HepG2 (cell line): ENCODE measurements around the gene NPHP4. TPM values are rescaled to one million over a fixed set of nuclear protein-coding genes. Genes with fewer than 3 reads are reported as not detected.

Experiments
- ATAC-seq: fragments of 200-7000 bp; cut with Tn5 transposase; 3 replicates; pipeline ENCODE4 v1.9.1; 2020; ENCODE audit warnings: mild to moderate bottlenecking, moderate library complexity
- BruUV-seq: library from RNA; stranded (reverse); fragments of 400-500 nt; replicated peaks from 2 replicates; lab custom pipeline; 2021; lab: Mats Ljungman, UMichigan
- CTCF ChIA-PET: fragments of 300-600 bp; formaldehyde crosslinking; extraction: SDS; loops from one replicate; lab custom pipeline; 2021; ENCODE audit warnings: low total read pairs, inconsistent platforms, low intra/inter-chr PET ratio; lab: Yijun Ruan, JAX
- POLR2A ChIA-PET: fragments of 350-600 bp; sonication (Branson Sonifier 250); formaldehyde crosslinking; loops from one replicate; lab custom pipeline; 2020; ENCODE audit warnings: antibody characterized with exemption, inconsistent platforms; lab: Yijun Ruan, JAX
- DNase-seq: peaks from one replicate; pipeline ENCODE4 v3.0.0-alpha.2; 2015; ENCODE audit warnings: low spot score
- FAIRE-seq: peaks from 3 replicates; lab custom pipeline; 2011; peaks lifted over from hg19 to GRCh38; lab: Jason Lieb, UNC
- H2AFZ ChIP-seq: one replicate; pipeline ENCODE4 v1.6.1; 2011; ENCODE audit warnings: low read length, inconsistent platforms
- H3K27ac ChIP-seq: fragments of 300-600 bp; 3 replicates; pipeline ENCODE4 v1.8.0; 2011; ENCODE audit warnings: mixed run types, mild to moderate bottlenecking, mixed read lengths, low read length, inconsistent platforms; ENCODE audit not compliant: insufficient read depth; ENCODE audit errors: extremely low read length
- H3K27me3 ChIP-seq, 2 experiments: fragments of 200-600 bp in 1 of 2; 2 replicates in 1 of 2; 3 replicates in 1 of 2; pipeline versions ENCODE4 v1.6.0 to v1.8.0; 2011; ENCODE audit warnings: low read length in 2 of 2, mild to moderate bottlenecking in 2 of 2, moderate library complexity in 2 of 2, inconsistent platforms in 1 of 2; ENCODE audit not compliant: insufficient read depth in 2 of 2, control insufficient read depth in 1 of 2
- H3K36me3 ChIP-seq, 2 experiments: fragments of 200-600 bp in 1 of 2; replicated peaks in 1 of 2; 2 replicates in 1 of 2; 3 replicates in 1 of 2; pipeline versions ENCODE4 v1.5.1 to v1.8.0; 2011; ENCODE audit warnings: low read length in 2 of 2, inconsistent platforms in 1 of 2; ENCODE audit not compliant: insufficient read depth in 2 of 2, control insufficient read depth in 1 of 2
- H3K4me1 ChIP-seq: 2 replicates; pipeline ENCODE4 v1.5.1; 2012; ENCODE audit warnings: low read length, inconsistent platforms; ENCODE audit not compliant: insufficient read depth
- H3K4me2 ChIP-seq: 2 replicates; pipeline ENCODE4 v1.6.0; 2011; ENCODE audit warnings: low read depth, low read length, inconsistent platforms
- H3K4me3 ChIP-seq, 3 experiments: fragments of 200-600 bp in 1 of 3; sonication (generic), shearing (Covaris generic) in 1 of 3; replicated peaks in 1 of 3; 2 replicates each; pipeline ENCODE4 v1.5.1; 2011 to 2016; ENCODE audit warnings: low read length in 3 of 3, inconsistent platforms in 2 of 3, low read depth in 2 of 3, mild to moderate bottlenecking in 2 of 3, control low read depth in 1 of 3, mixed read lengths in 1 of 3; ENCODE audit not compliant: insufficient read depth in 1 of 3
- H3K79me2 ChIP-seq: one replicate; pipeline ENCODE4 v1.6.1; 2011; ENCODE audit warnings: low read length, inconsistent platforms; ENCODE audit not compliant: insufficient read depth
- H3K9ac ChIP-seq: 2 replicates; pipeline ENCODE4 v1.6.0; 2011; ENCODE audit warnings: mild to moderate bottlenecking, low read depth, low read length, inconsistent platforms; ENCODE audit not compliant: insufficient read depth
- H3K9me3 ChIP-seq: 2 replicates; pipeline ENCODE4 v1.5.1; 2012; ENCODE audit warnings: mild to moderate bottlenecking, low read length
- H4K20me1 ChIP-seq: 2 replicates; pipeline ENCODE4 v1.6.0; 2011; ENCODE audit warnings: inconsistent platforms, mild to moderate bottlenecking, low read length, moderate library complexity; ENCODE audit not compliant: insufficient read depth
- BRCA1 ChIP-seq: sonication (generic); formaldehyde crosslinking; IDR thresholded peaks from 2 replicates; pipeline ENCODE4 v1.4.0; 2020; ENCODE audit warnings: missing genetic modification reagents
- DR1 ChIP-seq: sonication (generic); formaldehyde crosslinking; IDR thresholded peaks from 2 replicates; pipeline ENCODE4 v1.8.0; 2021; ENCODE audit warnings: mild to moderate bottlenecking, missing genetic modification reagents, inconsistent platforms
- ERF ChIP-seq: IDR thresholded peaks from 2 replicates; pipeline ENCODE4 v1.6.1; 2018; ENCODE audit warnings: missing biosample characterization, missing genetic modification reagents
- FOXC1 ChIP-seq: sonication (generic); formaldehyde crosslinking; IDR thresholded peaks from 2 replicates; pipeline ENCODE4 v1.8.0; 2022; ENCODE audit warnings: mild to moderate bottlenecking, missing genetic modification reagents, borderline replicate concordance
- HOXA3 ChIP-seq: sonication (generic); formaldehyde crosslinking; IDR thresholded peaks from 2 replicates; pipeline ENCODE4 v1.5.0; 2020; ENCODE audit warnings: missing genetic modification reagents
- KAT7 ChIP-seq: IDR thresholded peaks from 2 replicates; pipeline ENCODE4 v1.6.1; 2018; ENCODE audit warnings: borderline replicate concordance, missing compliant biosample characterization
- LBX2 ChIP-seq: sonication (generic); formaldehyde crosslinking; IDR thresholded peaks from 2 replicates; pipeline ENCODE4 v1.5.0; 2020; ENCODE audit warnings: missing genetic modification reagents, mild to moderate bottlenecking, borderline replicate concordance
- MYC ChIP-seq: sonication (generic); formaldehyde crosslinking; IDR thresholded peaks from 2 replicates; pipeline ENCODE4 v1.9.0; 2021; ENCODE audit warnings: missing genetic modification reagents, borderline replicate concordance
- SMYD3 ChIP-seq: sonication (generic); formaldehyde crosslinking; IDR thresholded peaks from 2 replicates; pipeline ENCODE4 v1.8.1; 2023; ENCODE audit warnings: mild to moderate bottlenecking, missing genetic modification reagents
- SP4 ChIP-seq: sonication (generic); formaldehyde crosslinking; IDR thresholded peaks from 2 replicates; pipeline ENCODE4 v1.8.1; 2023; ENCODE audit warnings: mild to moderate bottlenecking, missing genetic modification reagents
- TRIM22 ChIP-seq: fragments of 450-650 bp; IDR thresholded peaks from 2 replicates; pipeline ENCODE4 v1.6.1; 2017
- U2AF1 ChIP-seq: fragments of 200-400 bp; formaldehyde crosslinking; optimal IDR thresholded peaks from 2 replicates; pipeline ENCODE3; 2017; ENCODE audit warnings: mild to moderate bottlenecking, low read depth, low read length
- ZFP1 ChIP-seq: IDR thresholded peaks from 2 replicates; pipeline ENCODE4 v1.6.1; 2016
- ZFX ChIP-seq: sonication (generic); formaldehyde crosslinking; IDR thresholded peaks from 2 replicates; pipeline ENCODE4 v1.4.0; 2020; ENCODE audit warnings: mild to moderate bottlenecking, low read depth, missing genetic modification reagents, moderate library complexity
- ZNF569 ChIP-seq: sonication (generic); formaldehyde crosslinking; IDR thresholded peaks from 2 replicates; pipeline ENCODE4 v1.5.0; 2020; ENCODE audit warnings: mild to moderate bottlenecking, missing genetic modification reagents, moderate library complexity, borderline replicate concordance
- ZNF652 ChIP-seq: IDR thresholded peaks from 2 replicates; pipeline ENCODE4 v1.6.1; 2016; ENCODE audit warnings: low read depth, borderline replicate concordance
- ZNF670 ChIP-seq: sonication (generic); formaldehyde crosslinking; IDR thresholded peaks from 2 replicates; pipeline ENCODE4 v1.8.0; 2022; ENCODE audit warnings: mild to moderate bottlenecking, missing genetic modification reagents, borderline replicate concordance
- ZNF841 ChIP-seq: sonication (generic); formaldehyde crosslinking; IDR thresholded peaks from 2 replicates; pipeline ENCODE4 v1.8.1; 2023; ENCODE audit warnings: missing genetic modification reagents, borderline replicate concordance
- ZNF878 ChIP-seq: sonication (generic); formaldehyde crosslinking; IDR thresholded peaks from 2 replicates; pipeline ENCODE4 v1.8.1; 2023; ENCODE audit warnings: mild to moderate bottlenecking, missing genetic modification reagents, moderate library complexity
- WGBS: methylation state at CpG from one replicate; pipeline ENCODE4 v1.1.6; 2017; ENCODE audit warnings: low lambda C conversion rate; 5-methylcytosine and 5-hydroxymethylcytosine counted together
- in situ Hi-C: cut with HindIII; loops from 2 replicates; pipeline ENCODE4 v1.10.0; 2017; ENCODE audit warnings: low pct_unique_long_range_greater_than_20kb; ENCODE audit not compliant: extremely low pct_ligation_motif_present
- intact Hi-C: fragments of 100-400 bp; cut with micrococcal nuclease; formaldehyde crosslinking; loops from one replicate; pipeline ENCODE4 v1.10.0; 2022; ENCODE audit not compliant: unreplicated experiment
- polyA plus RNA-seq, 8 experiments: library from polyadenylated mRNA; depleted of rRNA in 3 of 8; stranded (reverse) in 7 of 8; unstranded in 1 of 8; fragments of >200 nt; fragmentation: Illumina TruSeq in 4 of 8; extraction: Trizol in 4 of 8; gene quantifications; 2 replicates each; pipeline versions ENCODE4 v1.2.1 to v1.2.3, GENCODE V29; 2011 to 2016; ENCODE audit warnings: low read depth in 4 of 8, missing spikeins in 1 of 8, mixed read lengths in 1 of 8; ENCODE audit not compliant: insufficient read depth in 1 of 8
- total RNA-seq, 5 experiments: library from RNA; depleted of rRNA; stranded (reverse); fragments of >200 nt; fragmentation: Illumina TruSeq; extraction: Trizol; gene quantifications; 2 replicates each; pipeline ENCODE4 v1.2.3, GENCODE V29; 2016; ENCODE audit warnings: low read depth in 1 of 5

NPHP4 gene
- total and polyA plus RNA-seq, 2 of the 13 experiments (the other 11 are each of a cell fraction or from before 2014, with no cell fraction given), result 4.4 to 6.8 TPM

GRCh38 chr1:5955479-5955977, 36.7 kb downstream of the NPHP4 start (continued):
- no peak for TF ChIP-seq ZNF670 (CRISPR knock-in tag)

- Histone ChIP-seq H3K9ac (peak overlapping the region; percentile 40), H3K4me1 (peaks cover 62% of the 10 kb centered on the region), H3K36me3 (peaks cover 5 to 24% of the 10 kb centered on the region in 2 experiments; a peak in 3 of 5 replicates), H2AFZ (no peak overlapping the region), H3K27ac (peak overlapping the region; percentile 92), H3K4me2 (peak overlapping the region; percentile 72), H4K20me1 (no peaks in the 10 kb centered on the region), H3K27me3 (no peaks in the 10 kb centered on the region), H3K79me2 (no peaks in the 10 kb centered on the region)
- in situ Hi-C loops, result no loop called here
- ATAC-seq (no peak), FAIRE-seq (no peak)
- intact Hi-C loops, result no loop called here
- CTCF ChIA-PET, result no interaction called here
- TF ChIP-seq ZNF841 (CRISPR knock-in tag), result 0 out of 2 replicates have a peak, but pooled peaks have one; percentile 39
- TF ChIP-seq MYC, result no peak
- TF ChIP-seq ZNF652, result peak; percentile 11; the same call in 1 of the 2 replicates
- no peak for TF ChIP-seq BRCA1
- TF ChIP-seq, all 625 proteins: peak for 2
- POLR2A ChIA-PET, result no interaction called here
- no peak for DNase-seq
- 74% methylated on average over 5 of the region's 5 CpGs for WGBS
- Histone ChIP-seq H3K9me3 (no peaks in the 10 kb centered on the region), H3K4me3 (no peak overlapping the region)
- BruUV-seq, result TSS peak; percentile 71
Observed at GRCh38 chr1:5954964-5955363, 37.3 kb downstream of the NPHP4 start.

- BruUV-seq, result no TSS peak
- TF ChIP-seq ERF (CRISPR knock-in tag), result no peak
- TF ChIP-seq SP4 (CRISPR knock-in tag), result no peak
- no peak for TF ChIP-seq DR1 (CRISPR knock-in tag)
- TF ChIP-seq ZNF878 (CRISPR knock-in tag), result no peak
- TF ChIP-seq ZFX (CRISPR knock-in tag), result no peak
- no peak for TF ChIP-seq KAT7
- TF ChIP-seq FOXC1 (CRISPR knock-in tag), result no peak
- no peak for TF ChIP-seq ZNF569 (CRISPR knock-in tag)
- TF ChIP-seq TRIM22, result no peak
- TF ChIP-seq LBX2 (CRISPR knock-in tag), result no peak
- no peak for TF ChIP-seq U2AF1
- no peak for TF ChIP-seq SMYD3 (CRISPR knock-in tag)
- no peak for TF ChIP-seq HOXA3 (CRISPR knock-in tag)
- TF ChIP-seq ZFP1 (CRISPR knock-in tag), result no peak
Observed at GRCh38 chr1:5953386-5953785, 38.8 kb downstream of the NPHP4 start.

More at GRCh38 chr1:5953386-5953785, 38.8 kb downstream of the NPHP4 start:
- no peak for ATAC-seq
- H3K4me3 ChIP-seq, result no peak overlapping the region
- H2AFZ ChIP-seq, result no peak overlapping the region
- peak overlapping the region; percentile 22 for H3K27ac ChIP-seq
- ChIA-PET CTCF (no interaction called here), POLR2A (no interaction called here)
- H3K79me2 ChIP-seq, result peaks cover 4% of the 10 kb centered on the region
- H3K9ac ChIP-seq, result no peak overlapping the region
- DNase-seq, result no peak
- no peaks in the 10 kb centered on the region for H3K9me3 ChIP-seq
- H3K4me1 ChIP-seq, result peaks cover 78% of the 10 kb centered on the region
- intact Hi-C loops, result no loop called here
- peaks cover 1 to 14% of the 10 kb centered on the region in 2 experiments; a peak in 2 of 5 replicates for H3K36me3 ChIP-seq
- WGBS, result 98% methylated on average over 10 of the region's 11 CpGs
- FAIRE-seq, result no peak
- H4K20me1 ChIP-seq, result no peaks in the 10 kb centered on the region
- no peak overlapping the region for H3K4me2 ChIP-seq
- in situ Hi-C loops, result no loop called here
- H3K27me3 ChIP-seq, result no peaks in the 10 kb centered on the region
